Ishikawa (cell line): ENCODE measurements around the gene ASCL2.

Experiments used
- EP300 ChIP-seq: IDR thresholded peaks from 2 replicates; pipeline ENCODE4 v1.6.1; 2012; ENCODE audit warnings: borderline replicate concordance
- NFIC ChIP-seq: IDR thresholded peaks from 2 replicates; pipeline ENCODE4 v1.6.1; 2012
- YY1 ChIP-seq: IDR thresholded peaks from 2 replicates; pipeline ENCODE4 v1.6.1; 2012; ENCODE audit warnings: low read depth
- TF ChIP-seq, protein P1 (sequence below): IDR thresholded peaks from 2 replicates; pipeline ENCODE4 v1.6.1; 2012

GRCh38 chr11:2250041-2250440 is 20.3 kb downstream of the ASCL2 start:
- TF ChIP-seq NFIC (no peak), EP300 (no peak), YY1 (no peak)
- TF ChIP-seq, protein P1, sequence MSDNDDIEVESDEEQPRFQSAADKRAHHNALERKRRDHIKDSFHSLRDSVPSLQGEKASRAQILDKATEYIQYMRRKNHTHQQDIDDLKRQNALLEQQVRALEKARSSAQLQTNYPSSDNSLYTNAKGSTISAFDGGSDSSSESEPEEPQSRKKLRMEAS, result no peak
